T-helper 1 cell (primary cell): ENCODE measurements around the gene NUP93.

Experiments
- DNase-seq, 5 donors: peaks; one replicate each; pipeline ENCODE4 v3.0.0-alpha.2; 2012 to 2020
- total RNA-seq, 4 donors: gene quantifications; one replicate each; lab custom pipeline; 2026; lab: John Stamatoyannopoulos, UW

Gene NUP93
- total RNA-seq: 31.1 to 39.9 (median 35.3) reads per million in 4 donors

DNA sequence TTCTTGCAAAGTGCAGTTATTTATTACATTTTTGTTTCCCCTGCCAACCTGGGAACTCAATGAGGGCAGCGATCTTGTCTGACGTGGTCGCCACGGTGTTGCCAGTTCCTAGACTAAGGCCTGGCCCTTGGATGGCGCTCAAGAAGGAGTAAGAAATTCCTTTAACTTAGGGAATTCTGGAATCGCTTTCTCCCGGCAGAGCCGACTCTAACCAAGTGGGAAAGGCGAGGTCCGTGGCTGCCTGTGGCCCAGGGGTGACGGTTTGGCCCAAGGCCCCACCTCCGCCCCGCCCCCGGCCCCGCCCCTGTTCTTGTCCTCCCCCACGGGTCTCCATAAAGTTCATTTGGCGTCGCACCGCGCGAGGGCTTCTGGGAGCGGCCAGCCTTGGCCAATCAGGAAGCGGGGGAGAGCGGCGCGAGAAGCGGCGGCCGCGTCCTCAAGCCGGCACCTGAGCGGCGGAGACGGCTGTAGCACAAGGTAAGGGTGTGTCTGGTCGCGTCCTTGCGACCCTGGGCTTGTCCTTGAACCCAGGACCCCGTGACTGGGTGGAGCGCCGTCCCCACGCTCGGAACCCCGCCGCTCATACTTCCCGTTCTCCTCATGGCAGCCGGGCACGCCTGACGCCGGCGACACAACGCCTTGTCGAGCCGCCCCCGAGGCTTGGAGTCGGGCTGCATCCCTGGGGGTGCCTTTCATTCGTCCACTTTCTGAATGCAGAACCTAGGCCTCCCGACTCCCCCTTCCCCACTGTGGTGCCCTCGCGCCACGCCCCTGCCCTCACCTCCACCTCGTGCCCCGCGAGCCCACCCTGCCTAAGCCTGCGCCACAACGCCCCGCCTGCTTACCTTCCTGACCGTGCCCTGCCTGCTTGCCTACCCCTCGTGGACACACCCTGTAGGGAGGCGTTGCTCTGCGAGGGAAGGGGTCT is at the start of gene NUP93:
Gene NUP93, plus strand, starts transcription at position 395 of the 928 bp plus-strand sequence. CDS start 18,119 bp downstream, outside the sequence.
- peak; percentile 80 to 93 (median 85) for DNase-seq

DNA sequence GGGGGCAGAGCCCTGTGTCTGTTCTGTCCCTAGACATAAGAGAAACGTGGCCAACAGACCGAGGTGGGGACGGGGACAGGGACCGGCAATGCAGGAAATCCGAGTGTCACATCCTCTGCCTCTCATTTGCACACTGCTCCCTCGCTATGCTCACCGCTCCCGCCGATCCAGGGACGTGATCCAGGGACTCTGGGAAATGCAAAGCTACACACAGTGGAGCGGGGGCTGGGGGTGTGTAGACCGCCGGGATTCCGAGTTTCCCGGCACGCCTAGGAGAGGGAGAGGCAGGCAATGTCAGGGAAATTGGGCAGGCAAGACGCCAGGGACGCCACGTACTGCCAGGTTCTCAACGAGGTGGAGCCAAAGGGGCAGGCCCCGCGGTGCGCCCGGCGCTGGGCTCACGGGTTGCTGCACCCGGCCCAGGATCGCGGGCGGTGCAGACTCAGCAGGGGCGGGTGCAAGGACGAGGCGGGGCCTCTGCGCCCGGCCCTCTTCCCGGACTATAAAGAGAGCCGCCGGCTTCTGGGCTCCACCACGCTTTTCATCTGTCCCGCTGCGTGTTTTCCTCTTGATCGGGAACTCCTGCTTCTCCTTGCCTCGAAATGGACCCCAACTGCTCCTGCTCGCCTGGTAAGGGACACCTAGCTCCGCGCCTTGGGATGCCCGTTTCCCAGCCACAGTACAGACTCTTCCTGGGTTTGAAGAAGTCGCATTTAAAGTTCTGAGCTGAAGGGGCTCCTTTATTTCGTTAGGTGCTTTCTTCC is 47.8 kb upstream of the NUP93 start, which contains the start of gene MT1X:
Gene MT1X, plus strand, starts transcription at position 532 of the 764 bp plus-strand sequence. Its CDS starts 71 bp downstream, at position 603.
- peak; percentile 66 to 91 (median 78) for DNase-seq

DNA sequence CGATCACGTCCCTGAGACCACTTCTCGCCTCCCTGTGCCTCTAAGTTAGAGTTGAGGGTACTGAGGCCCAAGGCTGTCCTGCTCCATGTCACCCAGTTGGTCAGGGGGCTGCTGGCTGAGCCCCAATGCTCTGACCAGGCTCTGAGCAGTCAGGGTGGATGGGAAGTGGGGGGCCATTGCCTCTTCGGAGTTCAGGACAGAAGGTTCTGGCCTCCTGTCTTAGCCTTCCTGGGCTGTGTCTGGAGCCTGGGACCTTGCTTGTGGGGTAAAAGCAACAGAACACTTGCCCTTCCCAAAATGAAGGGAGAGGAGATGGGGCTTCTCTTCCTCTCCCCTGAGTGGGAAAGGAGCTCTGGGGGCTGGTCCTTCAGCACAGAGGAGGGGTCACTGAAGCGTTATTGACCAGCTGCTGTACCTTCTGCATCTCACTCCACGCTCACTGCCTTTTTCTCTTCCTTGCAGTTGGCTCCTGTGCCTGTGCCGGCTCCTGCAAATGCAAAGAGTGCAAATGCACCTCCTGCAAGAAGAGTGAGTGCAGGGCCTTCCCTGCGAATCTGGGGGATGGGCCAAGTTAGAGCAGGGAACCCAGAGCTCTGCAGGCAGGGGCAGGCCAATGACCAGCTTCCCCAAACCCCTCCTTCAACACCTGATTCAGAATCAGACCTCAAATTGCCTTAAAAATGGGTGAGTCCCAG is 47.1 kb upstream of the NUP93 start:
- no peak for DNase-seq

DNA sequence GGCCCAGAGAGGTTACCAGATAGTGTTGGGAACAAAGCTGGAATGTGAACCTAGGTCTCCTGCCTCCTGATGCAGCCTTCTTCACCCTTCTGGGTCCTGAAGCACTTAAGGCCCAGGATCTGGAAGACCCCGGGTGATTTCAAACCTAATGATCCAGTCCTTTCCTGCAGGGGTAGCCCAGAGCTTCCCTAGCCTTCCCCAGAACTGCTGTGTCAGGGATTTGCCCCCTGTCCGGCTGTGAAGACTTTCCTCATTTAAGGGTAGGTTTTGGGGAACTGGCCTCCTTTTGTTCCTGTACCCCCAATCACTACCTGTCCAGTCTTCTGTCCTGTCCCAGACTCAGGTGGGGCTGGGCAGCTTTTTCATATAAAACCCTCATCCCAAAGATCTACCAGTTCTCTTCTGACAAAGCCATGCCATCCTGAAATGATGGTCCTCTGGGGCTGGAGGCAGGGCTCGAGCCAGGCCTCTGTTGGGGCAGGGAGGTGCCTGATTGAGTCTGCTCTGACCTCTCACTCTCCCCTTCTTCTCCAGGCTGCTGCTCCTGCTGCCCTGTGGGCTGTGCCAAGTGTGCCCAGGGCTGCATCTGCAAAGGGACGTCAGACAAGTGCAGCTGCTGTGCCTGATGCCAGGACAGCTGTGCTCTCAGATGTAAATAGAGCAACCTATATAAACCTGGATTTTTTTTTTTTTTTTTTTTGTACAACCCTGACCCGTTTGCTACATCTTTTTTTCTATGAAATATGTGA is 46.3 kb upstream of the NUP93 start:
- no peak for DNase-seq

DNA sequence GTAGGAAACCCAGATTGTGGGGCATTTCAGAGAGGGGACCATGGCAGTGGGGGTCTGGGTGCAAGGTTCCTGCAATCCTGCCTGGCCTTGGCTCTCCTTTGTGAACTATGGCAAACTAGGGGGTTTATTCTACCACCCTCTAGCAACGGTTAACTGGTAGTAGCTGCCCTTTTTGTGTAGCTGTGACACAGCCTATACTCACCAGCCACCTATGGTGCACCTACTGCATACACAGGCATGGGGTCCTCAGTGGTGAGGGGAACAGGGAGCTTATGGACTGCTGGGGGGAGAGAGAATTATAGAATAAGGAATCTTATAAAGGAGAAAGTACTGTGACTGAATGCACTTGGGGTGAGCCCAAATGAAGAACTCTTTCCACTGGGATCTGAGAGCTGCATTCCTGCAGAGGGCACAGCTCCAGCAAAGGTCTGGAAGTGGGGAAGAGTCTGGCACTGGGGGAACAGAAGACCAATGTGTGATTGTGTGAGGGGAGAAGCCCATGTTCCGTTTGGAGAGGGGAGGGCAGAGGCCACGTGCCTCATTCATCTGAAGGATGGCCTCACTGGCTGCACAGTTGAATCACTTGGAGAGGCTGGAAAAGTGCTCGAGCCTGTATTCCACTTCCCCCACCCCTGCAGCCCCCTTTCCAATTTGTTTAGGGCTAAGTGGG is 45.5 kb upstream of the NUP93 start:
- DNase-seq: no peak

DNA sequence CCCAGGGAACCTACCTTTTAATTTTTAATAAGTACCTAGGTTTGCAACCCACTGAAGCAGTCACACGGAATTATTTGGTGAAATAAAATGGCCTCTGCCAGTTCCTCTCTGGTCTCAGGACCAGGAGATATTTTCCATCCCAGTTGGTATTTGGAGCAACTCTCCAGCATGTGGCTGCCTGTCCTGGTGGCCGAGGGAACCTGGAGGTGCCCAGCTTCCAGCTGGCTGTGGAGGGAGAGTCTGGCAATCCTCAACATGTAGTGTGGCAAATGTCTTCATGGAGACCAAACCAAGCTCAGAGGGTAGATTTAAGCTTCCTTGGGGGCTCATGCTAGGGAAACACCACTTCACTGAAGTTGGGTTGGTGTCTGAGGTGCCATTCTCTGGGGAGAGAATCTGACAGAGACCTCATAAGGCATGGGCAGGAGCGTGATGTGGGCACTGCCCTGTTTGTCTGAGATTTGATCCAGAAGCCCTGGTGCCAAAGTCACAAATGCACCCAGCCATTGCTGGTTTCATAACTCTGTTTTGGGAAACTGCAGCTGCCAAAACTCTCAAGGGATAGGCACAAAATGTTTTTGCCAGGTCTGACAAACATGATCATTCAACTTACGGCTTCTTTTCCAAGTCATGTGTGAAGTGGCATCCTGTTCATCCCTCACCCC is 44.9 kb upstream of the NUP93 start:
- DNase-seq: no peak

DNA sequence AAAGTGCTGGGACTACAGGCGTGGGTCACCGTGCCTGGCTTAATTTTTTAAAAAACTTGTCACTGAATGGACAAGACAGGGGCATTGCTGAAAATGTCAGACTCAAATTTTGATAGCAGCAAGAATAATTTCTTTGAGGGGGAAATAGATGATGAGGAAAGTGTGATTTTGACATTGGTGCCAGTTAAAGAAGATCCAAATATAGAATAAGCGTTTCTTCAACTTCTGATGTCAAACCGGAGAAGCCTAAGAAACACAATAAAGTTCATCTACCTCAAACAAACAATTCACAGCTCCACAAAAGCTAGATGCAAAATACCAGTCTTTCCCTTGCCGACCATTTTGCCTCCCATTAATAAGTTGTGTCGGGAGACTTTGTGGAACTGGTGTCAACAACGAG is 43.2 kb upstream of the NUP93 start:
- no peak for DNase-seq

DNA sequence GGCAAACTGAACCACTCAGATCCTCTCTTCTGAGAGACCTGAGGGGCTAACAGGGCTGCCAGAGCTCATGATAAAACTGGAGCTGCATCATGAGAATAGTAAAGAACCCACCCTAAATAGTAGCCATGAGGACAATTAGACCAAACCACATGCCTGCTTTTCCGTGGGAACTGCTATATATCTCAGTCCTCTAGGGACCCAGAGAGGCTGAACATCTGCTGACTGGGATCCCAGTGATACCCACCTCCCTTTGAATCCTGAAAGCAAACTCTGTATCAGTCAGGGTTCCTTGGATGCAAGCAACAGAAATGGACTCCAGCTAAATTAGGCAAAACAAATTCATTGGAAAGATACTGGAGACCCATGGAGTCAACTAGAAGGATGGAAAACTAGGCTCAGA is 41.2 kb upstream of the NUP93 start:
- DNase-seq: no peak

DNA sequence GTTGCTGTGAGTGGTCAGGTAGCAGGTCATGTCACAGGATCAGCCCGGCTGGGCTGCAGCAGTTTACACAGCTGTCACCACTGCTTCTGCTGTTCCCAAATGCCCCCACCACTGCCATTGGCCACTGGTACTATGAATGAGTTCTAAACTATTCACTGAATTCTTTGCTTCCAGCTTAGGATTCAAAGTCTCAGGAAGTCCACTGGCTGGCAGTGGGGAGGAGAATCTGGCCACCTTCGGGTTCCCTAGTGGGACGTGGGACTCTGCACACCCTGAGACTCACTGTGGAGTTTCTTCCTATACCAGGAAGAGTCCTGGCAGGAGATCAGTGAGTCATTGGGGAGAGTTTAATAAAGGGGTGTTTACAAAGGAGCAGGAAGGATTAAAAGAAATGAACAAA is 40.8 kb upstream of the NUP93 start:
- DNase-seq: no peak

DNA sequence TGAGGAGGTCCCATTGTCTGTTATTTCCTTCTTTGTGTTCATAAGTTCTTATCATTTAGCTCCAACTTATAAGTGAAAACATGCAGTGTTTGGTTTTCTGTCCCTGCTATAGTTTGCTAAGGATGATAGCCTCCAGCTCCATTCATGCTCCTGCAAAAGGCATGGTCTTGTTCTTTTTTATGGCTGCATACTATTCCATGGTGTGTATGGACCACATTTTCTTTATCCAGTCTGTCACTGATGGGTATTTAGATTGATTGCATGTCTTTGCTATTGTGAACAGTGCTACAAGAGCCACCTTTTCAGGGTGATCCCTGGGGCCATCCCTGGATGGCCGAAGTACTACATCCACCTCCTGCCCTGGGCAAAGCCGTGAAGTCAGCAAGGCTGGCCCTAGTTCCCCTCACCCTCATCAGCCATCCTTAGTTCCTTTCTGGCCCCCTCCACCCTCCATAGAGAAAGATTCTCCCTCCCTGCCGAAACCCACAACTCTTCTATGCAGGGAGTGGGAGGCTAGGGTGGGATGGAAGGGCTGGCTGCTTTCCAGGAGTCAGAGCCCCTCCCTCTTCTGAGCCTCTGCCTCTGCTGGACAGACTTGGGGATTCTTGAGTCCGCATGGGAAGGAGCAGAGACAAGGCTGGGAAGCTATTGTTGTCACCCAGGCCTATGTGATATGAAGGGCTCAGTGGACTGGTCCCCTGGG is 39.4 kb upstream of the NUP93 start:
- no peak for DNase-seq

DNA sequence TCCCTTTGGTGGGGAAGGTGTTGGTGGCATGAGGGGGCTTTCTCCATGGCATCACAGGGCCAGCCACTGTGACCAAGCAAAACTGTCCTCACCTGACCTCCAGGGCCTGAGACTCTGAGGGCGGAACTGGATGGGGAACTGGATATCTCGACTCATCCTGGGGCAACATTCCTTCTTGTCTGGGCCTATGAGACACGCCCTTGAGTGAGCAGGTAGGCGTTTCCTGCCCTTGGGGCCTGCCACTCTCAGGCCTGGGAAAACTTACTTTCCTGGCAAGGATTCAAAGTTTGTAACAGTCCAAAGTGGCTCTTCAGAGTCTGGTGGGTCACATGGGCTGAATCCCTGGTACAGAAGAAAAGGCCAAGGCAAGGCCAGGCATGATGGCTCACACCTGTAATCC is 38.0 kb upstream of the NUP93 start:
- no peak for DNase-seq

DNA sequence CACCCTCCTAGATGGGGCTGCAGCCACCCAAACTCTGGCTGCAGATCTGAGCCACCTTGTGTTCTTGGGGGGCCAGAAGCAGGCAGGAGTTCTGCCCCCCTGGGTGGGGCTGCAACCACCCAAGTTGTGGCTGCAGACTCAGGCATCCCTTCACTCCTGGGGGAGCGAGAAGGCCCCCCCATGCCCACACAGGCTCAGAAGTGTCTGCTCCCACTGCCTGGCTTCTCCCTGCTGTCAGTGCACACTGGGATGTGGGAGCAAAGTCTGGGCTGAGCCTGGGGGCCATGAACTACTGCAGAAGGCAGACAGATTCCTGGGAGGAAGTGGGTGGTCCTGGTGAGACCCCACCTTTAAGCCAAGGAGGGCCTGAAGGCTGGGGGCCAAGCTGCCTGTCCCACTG is 34.7 kb upstream of the NUP93 start:
- no peak for DNase-seq

DNA sequence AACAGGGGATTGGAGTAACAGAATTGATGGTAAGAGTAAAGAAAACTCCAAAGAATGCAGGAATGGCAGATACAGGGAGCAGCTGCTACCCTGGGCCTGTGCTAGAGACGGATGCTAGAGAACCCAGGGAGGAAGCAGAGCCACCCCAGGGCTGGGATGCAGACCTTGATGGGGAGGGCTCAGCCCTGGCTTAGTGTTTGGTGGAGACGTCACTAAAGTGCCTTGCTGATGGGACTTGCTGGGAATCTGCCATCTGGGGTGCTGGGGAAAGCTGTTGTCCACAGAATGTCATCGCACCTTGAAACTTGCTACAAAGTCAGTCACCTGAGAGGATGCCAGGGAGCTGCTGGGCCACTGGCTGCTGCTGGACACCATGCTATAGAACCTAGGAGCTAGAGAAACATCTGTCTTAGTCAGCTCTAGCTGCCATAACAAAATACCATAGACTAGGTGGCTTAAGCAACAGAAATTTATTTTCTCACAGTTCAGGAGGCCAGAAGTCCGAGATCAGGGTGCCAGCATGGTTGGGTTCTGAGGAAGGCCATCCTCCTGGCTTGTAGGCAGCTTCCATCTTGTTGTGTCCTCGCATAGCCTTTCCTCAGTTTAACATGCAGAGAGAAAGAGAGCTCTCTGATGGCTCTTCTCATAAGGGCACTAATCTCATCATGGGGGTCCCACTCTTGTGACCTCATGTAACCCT is 32.3 kb upstream of the NUP93 start:
- DNase-seq: no peak

DNA sequence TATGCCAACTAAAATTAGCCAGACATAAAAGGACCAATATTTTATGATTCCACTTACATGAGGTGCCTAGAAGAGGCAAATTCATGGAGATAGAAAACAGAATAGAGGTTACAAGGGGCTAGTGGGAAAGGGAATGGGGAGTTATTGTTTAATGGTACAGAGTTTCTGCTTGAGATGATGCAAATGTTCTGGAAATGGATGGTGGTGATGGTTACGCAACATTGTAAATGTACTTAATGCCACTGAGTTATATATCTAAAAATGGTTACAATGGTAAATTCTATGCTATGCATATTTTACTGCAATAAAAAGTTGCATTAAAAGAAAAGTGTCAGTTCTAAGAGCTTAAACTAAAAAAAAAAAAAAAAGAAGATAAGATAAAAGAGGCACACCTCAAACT is 29.7 kb upstream of the NUP93 start:
- no peak for DNase-seq

DNA sequence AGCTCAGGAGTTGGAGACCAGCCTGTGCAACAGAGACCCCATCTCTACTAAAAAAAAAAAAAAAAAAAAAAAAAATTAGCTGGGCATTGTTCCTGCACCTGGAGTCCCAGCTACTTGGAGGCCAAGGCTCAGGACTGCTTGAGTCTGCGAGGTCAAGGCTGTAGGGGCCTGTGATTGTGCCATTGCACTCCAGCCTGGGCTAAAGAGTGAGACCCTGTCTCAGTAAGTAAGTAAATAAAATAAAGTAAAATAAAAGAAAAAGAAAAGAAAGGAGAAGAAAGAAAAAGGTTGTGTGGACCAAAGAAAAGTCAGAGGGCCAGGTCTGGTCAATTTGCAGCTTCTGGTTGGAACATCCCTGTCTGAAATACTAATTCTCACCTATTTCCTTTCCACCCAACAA is 29.3 kb upstream of the NUP93 start:
- DNase-seq: no peak

DNA sequence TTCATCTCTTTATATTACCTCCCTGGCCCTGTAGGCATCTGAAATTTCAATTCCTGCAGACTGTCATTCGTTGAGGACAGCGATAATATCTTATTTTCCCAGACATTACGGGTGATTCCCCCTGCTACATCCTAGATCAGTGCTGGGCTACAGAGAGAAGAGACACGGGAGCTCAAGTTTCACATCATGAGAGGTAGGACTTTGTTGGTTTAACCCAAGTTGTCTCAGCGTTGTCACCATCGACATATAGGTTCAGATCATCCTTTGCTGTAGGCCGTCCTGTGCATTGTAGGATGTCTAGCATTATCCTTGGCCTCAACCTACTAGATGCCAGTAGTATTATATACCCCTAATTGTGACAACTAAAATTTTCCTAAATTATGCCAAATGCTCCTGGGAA is 28.4 kb upstream of the NUP93 start:
- DNase-seq: no peak

DNA sequence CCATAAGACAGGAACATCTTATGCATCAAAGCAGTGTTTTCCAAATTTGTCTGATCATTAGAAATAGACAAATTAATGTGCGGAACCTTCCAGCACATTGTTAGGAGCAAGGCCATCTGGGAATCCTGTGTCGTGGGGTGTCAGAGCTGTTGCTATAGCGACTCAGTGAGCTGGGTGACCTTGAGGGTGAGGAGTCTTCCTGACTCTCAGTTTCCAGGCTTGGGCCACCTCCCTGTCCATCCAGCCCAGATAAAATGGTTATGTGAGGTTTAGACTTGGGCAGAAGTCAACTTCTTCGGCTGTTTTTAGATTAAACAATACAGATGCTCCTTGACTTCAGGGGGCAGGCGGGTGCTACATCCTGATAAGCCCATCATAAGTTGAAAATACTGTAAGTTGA is 27.1 kb upstream of the NUP93 start:
- no peak for DNase-seq

DNA sequence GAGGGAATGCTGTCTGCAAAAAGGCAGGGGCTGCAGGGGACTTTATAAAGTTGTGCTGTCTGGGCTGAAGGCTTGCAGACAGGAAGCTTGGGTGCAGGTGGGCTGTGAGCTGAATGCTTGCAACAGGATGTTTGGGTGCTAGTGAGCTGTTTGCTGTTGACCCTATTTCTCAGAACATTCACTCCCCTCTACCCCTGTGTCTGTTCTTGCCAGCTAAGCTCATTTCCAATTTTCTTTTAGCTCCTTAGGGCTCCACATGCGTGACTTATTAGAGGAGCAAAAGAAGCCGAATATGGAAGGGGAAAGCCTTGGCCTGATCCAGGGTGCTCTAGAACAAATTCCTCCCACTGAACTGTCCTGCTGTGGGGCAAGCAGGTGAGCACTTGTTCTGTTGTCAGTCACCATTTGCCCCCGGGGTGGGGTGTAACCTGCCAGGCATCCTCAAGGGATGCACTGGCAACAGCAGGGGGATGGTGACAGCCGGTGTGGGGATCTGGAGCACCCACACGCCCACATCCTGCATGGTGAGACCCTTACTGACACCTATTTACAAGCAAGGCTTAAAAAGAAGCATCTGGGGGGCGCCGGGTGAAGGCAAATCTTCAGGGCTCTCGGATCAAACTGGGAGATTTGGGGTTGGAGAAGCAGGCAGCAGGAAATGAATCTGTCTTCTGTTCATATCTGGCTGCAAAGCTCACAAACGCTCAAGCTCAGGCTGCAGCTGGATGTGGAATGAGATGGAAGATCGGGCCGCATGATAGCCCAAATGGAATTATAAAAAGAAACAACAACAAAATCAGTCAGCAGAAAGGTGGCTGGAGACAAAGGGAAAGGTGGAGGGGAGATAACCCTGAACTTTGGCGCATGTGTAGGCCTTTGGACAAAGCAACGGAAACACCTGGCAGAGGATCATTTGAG is 21.1 kb upstream of the NUP93 start:
- peak in 1 of 5 donors; percentile 64 for DNase-seq
